Measurements from ENCODE around the gene KIT. TPM values are rescaled to one million over a fixed set of nuclear protein-coding genes. Genes with fewer than 3 reads are reported as not detected.

The KIT gene
- total and polyA plus RNA-seq, 2 of the 4 experiments (the other 2 are of a cell fraction) = 3.3 to 5.9 TPM

GRCh38 chr4:54750341-54750740, 92.6 kb downstream of the KIT start:
- Histone ChIP-seq H3K4me2 (ENCODE audit: low read depth, low read length) (no peak overlapping the region), H4K8ac (ENCODE audit: low read depth in 2 of 2, low read length in 2 of 2) (no peak overlapping the region), H3K9me1 (ENCODE audit: insufficient read depth, low read length) (no peaks in the 10 kb centered on the region), H3K79me1 (ENCODE audit: low read depth in 1 of 2, low read length in 2 of 2) (no peaks in the 10 kb centered on the region), H3K4me1 (ENCODE audit: control insufficient read depth, insufficient read depth, low read length) (no peaks in the 10 kb centered on the region), H4K5ac (ENCODE audit: low read depth, low read length) (no peak overlapping the region), H3K14ac (replicated peaks; ENCODE audit: low read depth, low read length) (no peak overlapping the region), H4K91ac (ENCODE audit: insufficient read depth, low read depth, low read length) (no peak overlapping the region), H2BK15ac (ENCODE audit: low read depth, low read length) (no peak overlapping the region), H2BK20ac (ENCODE audit: low read depth, low read length) (no peak overlapping the region), H4K20me1 (ENCODE audit: insufficient read depth, low read length) (no peaks in the 10 kb centered on the region), H3K27ac (ENCODE audit: insufficient read depth, low read length) (no peak overlapping the region), H2AK5ac (ENCODE audit: low read depth, low read length) (no peak overlapping the region), H2AFZ (replicated peaks; ENCODE audit: low read length, poor library complexity) (no peak overlapping the region), H3K27me3 (ENCODE audit: control insufficient read depth, insufficient read depth, low read length) (peaks cover 8% of the 10 kb centered on the region; the same call in 1 of the 2 replicates), H3K56ac (ENCODE audit: extremely low read depth, insufficient read depth, low read length) (no peak overlapping the region), H3K18ac (ENCODE audit: low read depth, low read length) (no peak overlapping the region), H3K23ac (ENCODE audit: low read depth, low read length) (no peak overlapping the region), H2BK120ac (ENCODE audit: low read depth, low read length) (no peak overlapping the region), H3K9me3 (ENCODE audit: control insufficient read depth, insufficient read depth, low read length) (peaks cover 3% of the 10 kb centered on the region; the same call in 1 of the 2 replicates), H3K9ac (ENCODE audit: low read depth, low read length) (no peak overlapping the region), H2BK5ac (ENCODE audit: low read depth, low read length, poor library complexity, severe bottlenecking) (no peak overlapping the region), H3K4me3 (ENCODE audit: insufficient read depth, low read depth, low read length) (no peak overlapping the region), H3K4ac (ENCODE audit: low read depth, low read length) (no peak overlapping the region), H2AK9ac (replicated peaks; ENCODE audit: low read depth, low read length, poor library complexity) (no peak overlapping the region), H3K36me3 (ENCODE audit: control insufficient read depth, insufficient read depth, low read length) (no peaks in the 10 kb centered on the region)
- no TSS peak for BruUV-seq (replicated peaks)
- no peak for ATAC-seq (ENCODE audit: low read depth)
- ChIA-PET POLR2A (ENCODE audit: unreplicated experiment) (no interaction called here), CTCF (no interaction called here)
- dilution Hi-C loops (cut with HindIII; ENCODE audit: low sequenced_read_pairs, unreplicated experiment) = no loop called here
- no peak for DNase-seq
- intact Hi-C loops (cut with micrococcal nuclease) = no loop called here
- in situ Hi-C loops (cut with MboI; ENCODE audit: low sequenced_read_pairs) = loop anchor here (25.0 kb wide), 1 partner anchor 587 kb away; the partner anchor contains the start of gene SRD5A3
- TF ChIP-seq CHD1 (IDR thresholded peaks at IDR 0.05; ENCODE audit: low read depth, low read length) = no peak
- TF ChIP-seq BHLHE40 (IDR thresholded peaks at IDR 0.05; ENCODE audit: low read depth, low read length) = no peak
- TF ChIP-seq FOS (IDR thresholded peaks at IDR 0.05; ENCODE audit: low read depth, low read length) = no peak
- no peak for TF ChIP-seq RAD21 (IDR thresholded peaks at IDR 0.05; ENCODE audit: low read length)
- TF ChIP-seq, protein P1, sequence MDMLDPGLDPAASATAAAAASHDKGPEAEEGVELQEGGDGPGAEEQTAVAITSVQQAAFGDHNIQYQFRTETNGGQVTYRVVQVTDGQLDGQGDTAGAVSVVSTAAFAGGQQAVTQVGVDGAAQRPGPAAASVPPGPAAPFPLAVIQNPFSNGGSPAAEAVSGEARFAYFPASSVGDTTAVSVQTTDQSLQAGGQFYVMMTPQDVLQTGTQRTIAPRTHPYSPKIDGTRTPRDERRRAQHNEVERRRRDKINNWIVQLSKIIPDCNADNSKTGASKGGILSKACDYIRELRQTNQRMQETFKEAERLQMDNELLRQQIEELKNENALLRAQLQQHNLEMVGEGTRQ (IDR thresholded peaks at IDR 0.05; ENCODE audit: low read depth, low read length) = no peak
- TF ChIP-seq MXI1 (IDR thresholded peaks at IDR 0.05; ENCODE audit: borderline replicate concordance, low read depth, low read length) = no peak
- no peak for TF ChIP-seq CEBPB (IDR thresholded peaks at IDR 0.05; ENCODE audit: low read depth, low read length)
- no peak for TF ChIP-seq MAZ (IDR thresholded peaks at IDR 0.05; ENCODE audit: borderline replicate concordance, low read depth, low read length)
- TF ChIP-seq MAFK (IDR thresholded peaks at IDR 0.05; ENCODE audit: low read depth, low read length) = no peak
- TF ChIP-seq ELK1 (IDR thresholded peaks at IDR 0.05; ENCODE audit: borderline replicate concordance, low read depth, low read length) = no peak
- no peak for TF ChIP-seq NFE2L2 (IDR thresholded peaks at IDR 0.05; ENCODE audit: low read depth, low read length)
- no peak for TF ChIP-seq RFX5 (IDR thresholded peaks at IDR 0.05; ENCODE audit: low read depth, low read length)
- no peak for TF ChIP-seq SMC3 (IDR thresholded peaks at IDR 0.05; ENCODE audit: low read depth, low read length)
- no peak for TF ChIP-seq POLR2A (IDR thresholded peaks at IDR 0.05; ENCODE audit: low read depth, low read length)

Measured in IMR-90 (cell line).